ENCODE data around the gene IFT81. TPM values are rescaled to one million over a fixed set of nuclear protein-coding genes. Genes with fewer than 3 reads are reported as not detected.

Gene IFT81
- total RNA-seq, 1 experiment from 2014 or later, result 10.5 TPM

DNA sequence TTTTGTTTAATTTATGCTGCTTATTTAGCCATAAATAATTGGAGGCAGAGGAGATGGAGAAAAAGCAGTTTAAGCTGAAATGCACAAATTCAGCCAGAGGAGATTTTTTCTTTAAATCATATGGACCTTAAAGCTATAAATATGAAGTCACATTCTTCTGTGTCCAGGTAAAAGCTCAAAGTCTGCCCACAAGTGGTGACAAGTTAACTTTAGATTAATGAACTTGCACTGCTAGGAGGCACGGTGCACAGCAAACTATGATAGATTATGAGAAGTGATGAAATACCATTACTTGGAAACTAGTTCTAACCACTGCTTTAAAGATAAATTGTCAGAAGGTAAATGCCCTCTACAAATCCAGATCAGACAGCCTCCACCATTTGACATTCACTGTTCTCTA, 69.0 kb downstream of the IFT81 start:
- Mint-ChIP-seq H3K4me3 (no peak overlapping the region), H3K4me1 (no peaks in the 10 kb centered on the region), H3K27ac (no peak overlapping the region), H3K9me3 (peaks cover 5% of the 10 kb centered on the region), H3K27me3 (ENCODE audit: low read depth) (no peaks in the 10 kb centered on the region), H3K36me3 (peaks cover 13% of the 10 kb centered on the region)
- TF ChIP-seq TCF7 (CRISPR knock-in tag; IDR thresholded peaks at IDR 0.05; ENCODE audit: low read depth) (no peak), ETV6 (CRISPR knock-in tag; IDR thresholded peaks at IDR 0.05) (no peak), ATF2 (CRISPR knock-in tag; IDR thresholded peaks at IDR 0.05; ENCODE audit: borderline replicate concordance, low read depth) (no peak), IRF2 (CRISPR knock-in tag; IDR thresholded peaks at IDR 0.05; ENCODE audit: borderline replicate concordance, low read depth) (no peak), ZMAT4 (CRISPR knock-in tag; IDR thresholded peaks at IDR 0.05) (no peak), TEAD1 (CRISPR knock-in tag; IDR thresholded peaks at IDR 0.05) (no peak), FOXK1 (CRISPR knock-in tag; IDR thresholded peaks at IDR 0.05) (no peak), NFE2L1 (CRISPR knock-in tag; IDR thresholded peaks at IDR 0.05) (no peak), FOXP1 (CRISPR knock-in tag; IDR thresholded peaks at IDR 0.05; ENCODE audit: borderline replicate concordance) (no peak), ZNF317 (CRISPR knock-in tag; IDR thresholded peaks at IDR 0.05; ENCODE audit: borderline replicate concordance, low read depth) (no peak)
- TF ChIP-seq, protein P1, sequence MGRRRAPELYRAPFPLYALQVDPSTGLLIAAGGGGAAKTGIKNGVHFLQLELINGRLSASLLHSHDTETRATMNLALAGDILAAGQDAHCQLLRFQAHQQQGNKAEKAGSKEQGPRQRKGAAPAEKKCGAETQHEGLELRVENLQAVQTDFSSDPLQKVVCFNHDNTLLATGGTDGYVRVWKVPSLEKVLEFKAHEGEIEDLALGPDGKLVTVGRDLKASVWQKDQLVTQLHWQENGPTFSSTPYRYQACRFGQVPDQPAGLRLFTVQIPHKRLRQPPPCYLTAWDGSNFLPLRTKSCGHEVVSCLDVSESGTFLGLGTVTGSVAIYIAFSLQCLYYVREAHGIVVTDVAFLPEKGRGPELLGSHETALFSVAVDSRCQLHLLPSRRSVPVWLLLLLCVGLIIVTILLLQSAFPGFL (CRISPR knock-in tag; IDR thresholded peaks at IDR 0.05; ENCODE audit: borderline replicate concordance), result no peak
- TF ChIP-seq, protein P2, sequence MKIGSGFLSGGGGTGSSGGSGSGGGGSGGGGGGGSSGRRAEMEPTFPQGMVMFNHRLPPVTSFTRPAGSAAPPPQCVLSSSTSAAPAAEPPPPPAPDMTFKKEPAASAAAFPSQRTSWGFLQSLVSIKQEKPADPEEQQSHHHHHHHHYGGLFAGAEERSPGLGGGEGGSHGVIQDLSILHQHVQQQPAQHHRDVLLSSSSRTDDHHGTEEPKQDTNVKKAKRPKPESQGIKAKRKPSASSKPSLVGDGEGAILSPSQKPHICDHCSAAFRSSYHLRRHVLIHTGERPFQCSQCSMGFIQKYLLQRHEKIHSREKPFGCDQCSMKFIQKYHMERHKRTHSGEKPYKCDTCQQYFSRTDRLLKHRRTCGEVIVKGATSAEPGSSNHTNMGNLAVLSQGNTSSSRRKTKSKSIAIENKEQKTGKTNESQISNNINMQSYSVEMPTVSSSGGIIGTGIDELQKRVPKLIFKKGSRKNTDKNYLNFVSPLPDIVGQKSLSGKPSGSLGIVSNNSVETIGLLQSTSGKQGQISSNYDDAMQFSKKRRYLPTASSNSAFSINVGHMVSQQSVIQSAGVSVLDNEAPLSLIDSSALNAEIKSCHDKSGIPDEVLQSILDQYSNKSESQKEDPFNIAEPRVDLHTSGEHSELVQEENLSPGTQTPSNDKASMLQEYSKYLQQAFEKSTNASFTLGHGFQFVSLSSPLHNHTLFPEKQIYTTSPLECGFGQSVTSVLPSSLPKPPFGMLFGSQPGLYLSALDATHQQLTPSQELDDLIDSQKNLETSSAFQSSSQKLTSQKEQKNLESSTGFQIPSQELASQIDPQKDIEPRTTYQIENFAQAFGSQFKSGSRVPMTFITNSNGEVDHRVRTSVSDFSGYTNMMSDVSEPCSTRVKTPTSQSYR (CRISPR knock-in tag; IDR thresholded peaks at IDR 0.05), result no peak
- TF ChIP-seq, protein P3, sequence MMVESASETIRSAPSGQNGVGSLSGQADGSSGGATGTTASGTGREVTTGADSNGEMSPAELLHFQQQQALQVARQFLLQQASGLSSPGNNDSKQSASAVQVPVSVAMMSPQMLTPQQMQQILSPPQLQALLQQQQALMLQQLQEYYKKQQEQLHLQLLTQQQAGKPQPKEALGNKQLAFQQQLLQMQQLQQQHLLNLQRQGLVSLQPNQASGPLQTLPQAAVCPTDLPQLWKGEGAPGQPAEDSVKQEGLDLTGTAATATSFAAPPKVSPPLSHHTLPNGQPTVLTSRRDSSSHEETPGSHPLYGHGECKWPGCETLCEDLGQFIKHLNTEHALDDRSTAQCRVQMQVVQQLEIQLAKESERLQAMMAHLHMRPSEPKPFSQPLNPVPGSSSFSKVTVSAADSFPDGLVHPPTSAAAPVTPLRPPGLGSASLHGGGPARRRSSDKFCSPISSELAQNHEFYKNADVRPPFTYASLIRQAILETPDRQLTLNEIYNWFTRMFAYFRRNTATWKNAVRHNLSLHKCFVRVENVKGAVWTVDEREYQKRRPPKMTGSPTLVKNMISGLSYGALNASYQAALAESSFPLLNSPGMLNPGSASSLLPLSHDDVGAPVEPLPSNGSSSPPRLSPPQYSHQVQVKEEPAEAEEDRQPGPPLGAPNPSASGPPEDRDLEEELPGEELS (CRISPR knock-in tag; IDR thresholded peaks at IDR 0.05), result no peak
- ChIA-PET POLR2A (interaction anchor here (0.5 to 0.9 kb wide), 2 partner anchors 17 to 399 kb away, joined by 3 read pairs; no protein-coding TSS in a partner anchor), CTCF (no interaction called here)
- no peak for ATAC-seq
- no peak for DNase-seq (ENCODE audit: low spot score)

GRCh38 chr12:110197003-110197402, 72.8 kb downstream of the IFT81 start:
- no peak overlapping the region for H3K27ac Mint-ChIP-seq
- ATAC-seq (no peak), DNase-seq (ENCODE audit: low spot score) (no peak)
- H3K4me1 Mint-ChIP-seq, result peaks cover 10% of the 10 kb centered on the region
- no peak overlapping the region for H3K4me3 Mint-ChIP-seq
- POLR2A ChIA-PET, result no interaction called here
- H3K36me3 Mint-ChIP-seq, result peaks cover 13% of the 10 kb centered on the region
- peaks cover 5% of the 10 kb centered on the region for H3K9me3 Mint-ChIP-seq
- CTCF ChIA-PET, result no interaction called here
- no peaks in the 10 kb centered on the region for H3K27me3 Mint-ChIP-seq (ENCODE audit: low read depth)
- TF ChIP-seq, protein P4, sequence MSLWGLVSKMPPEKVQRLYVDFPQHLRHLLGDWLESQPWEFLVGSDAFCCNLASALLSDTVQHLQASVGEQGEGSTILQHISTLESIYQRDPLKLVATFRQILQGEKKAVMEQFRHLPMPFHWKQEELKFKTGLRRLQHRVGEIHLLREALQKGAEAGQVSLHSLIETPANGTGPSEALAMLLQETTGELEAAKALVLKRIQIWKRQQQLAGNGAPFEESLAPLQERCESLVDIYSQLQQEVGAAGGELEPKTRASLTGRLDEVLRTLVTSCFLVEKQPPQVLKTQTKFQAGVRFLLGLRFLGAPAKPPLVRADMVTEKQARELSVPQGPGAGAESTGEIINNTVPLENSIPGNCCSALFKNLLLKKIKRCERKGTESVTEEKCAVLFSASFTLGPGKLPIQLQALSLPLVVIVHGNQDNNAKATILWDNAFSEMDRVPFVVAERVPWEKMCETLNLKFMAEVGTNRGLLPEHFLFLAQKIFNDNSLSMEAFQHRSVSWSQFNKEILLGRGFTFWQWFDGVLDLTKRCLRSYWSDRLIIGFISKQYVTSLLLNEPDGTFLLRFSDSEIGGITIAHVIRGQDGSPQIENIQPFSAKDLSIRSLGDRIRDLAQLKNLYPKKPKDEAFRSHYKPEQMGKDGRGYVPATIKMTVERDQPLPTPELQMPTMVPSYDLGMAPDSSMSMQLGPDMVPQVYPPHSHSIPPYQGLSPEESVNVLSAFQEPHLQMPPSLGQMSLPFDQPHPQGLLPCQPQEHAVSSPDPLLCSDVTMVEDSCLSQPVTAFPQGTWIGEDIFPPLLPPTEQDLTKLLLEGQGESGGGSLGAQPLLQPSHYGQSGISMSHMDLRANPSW (CRISPR knock-in tag; conservative IDR thresholded peaks at IDR 0.05; ENCODE audit: low read depth), result no peak
- TF ChIP-seq, protein P5, sequence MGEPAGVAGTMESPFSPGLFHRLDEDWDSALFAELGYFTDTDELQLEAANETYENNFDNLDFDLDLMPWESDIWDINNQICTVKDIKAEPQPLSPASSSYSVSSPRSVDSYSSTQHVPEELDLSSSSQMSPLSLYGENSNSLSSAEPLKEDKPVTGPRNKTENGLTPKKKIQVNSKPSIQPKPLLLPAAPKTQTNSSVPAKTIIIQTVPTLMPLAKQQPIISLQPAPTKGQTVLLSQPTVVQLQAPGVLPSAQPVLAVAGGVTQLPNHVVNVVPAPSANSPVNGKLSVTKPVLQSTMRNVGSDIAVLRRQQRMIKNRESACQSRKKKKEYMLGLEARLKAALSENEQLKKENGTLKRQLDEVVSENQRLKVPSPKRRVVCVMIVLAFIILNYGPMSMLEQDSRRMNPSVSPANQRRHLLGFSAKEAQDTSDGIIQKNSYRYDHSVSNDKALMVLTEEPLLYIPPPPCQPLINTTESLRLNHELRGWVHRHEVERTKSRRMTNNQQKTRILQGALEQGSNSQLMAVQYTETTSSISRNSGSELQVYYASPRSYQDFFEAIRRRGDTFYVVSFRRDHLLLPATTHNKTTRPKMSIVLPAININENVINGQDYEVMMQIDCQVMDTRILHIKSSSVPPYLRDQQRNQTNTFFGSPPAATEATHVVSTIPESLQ (CRISPR knock-in tag; IDR thresholded peaks at IDR 0.05), result no peak
- TF ChIP-seq FOXJ3 (CRISPR knock-in tag; IDR thresholded peaks at IDR 0.05; ENCODE audit: borderline replicate concordance) (no peak), USF2 (CRISPR knock-in tag; IDR thresholded peaks at IDR 0.05) (no peak), EMX1 (CRISPR knock-in tag; IDR thresholded peaks at IDR 0.05) (no peak), TEAD4 (CRISPR knock-in tag; IDR thresholded peaks at IDR 0.05) (no peak)
